IMR-90 (cell line): ENCODE results near the gene SAT1. TPM values are rescaled to one million over a fixed set of nuclear protein-coding genes. Genes with fewer than 3 reads are reported as not detected.

Source experiments
- ATAC-seq: fragments of 200-7000 bp; cut with Tn5 transposase; 2 replicates; pipeline ENCODE4 v1.9.1; 2020; ENCODE audit warnings: low read depth, mild to moderate bottlenecking, moderate library complexity
- Bru-seq: library from RNA; stranded (reverse); fragments of 400-500 nt; gene quantifications from one replicate; lab custom pipeline; 2021; lab: Mats Ljungman, UMichigan
- BruChase-seq, 2 experiments: library from RNA; stranded (reverse); fragments of 400-500 nt; gene quantifications; one replicate each; lab custom pipeline; 2021; lab: Mats Ljungman, UMichigan
- BruUV-seq: library from RNA; stranded (reverse); fragments of 400-500 nt; replicated peaks from 2 replicates; lab custom pipeline; 2021; lab: Mats Ljungman, UMichigan
- CTCF ChIA-PET: fragments of 300-600 bp; formaldehyde crosslinking; extraction: SDS; loops from one replicate; lab custom pipeline; 2021; ENCODE audit warnings: antibody characterized with exemption; lab: Yijun Ruan, JAX
- POLR2A ChIA-PET: fragments of 300-600 bp; sonication (Branson Sonifier 250); formaldehyde crosslinking; loops from one replicate; lab custom pipeline; 2022; ENCODE audit warnings: antibody characterized with exemption; ENCODE audit not compliant: unreplicated experiment; lab: Charles Lee
- DNase-seq: peaks from one replicate; pipeline ENCODE4 v3.0.0; 2013
- H2AFZ ChIP-seq: replicated peaks from 2 replicates; pipeline ENCODE3; 2013; ENCODE audit warnings: low read length, mild to moderate bottlenecking; ENCODE audit not compliant: poor library complexity
- H2AK5ac ChIP-seq: 2 replicates; pipeline ENCODE4 v1.6.1; 2013; ENCODE audit warnings: low read depth, low read length, inconsistent platforms
- H2AK9ac ChIP-seq: replicated peaks from 2 replicates; pipeline ENCODE3; 2013; ENCODE audit warnings: mild to moderate bottlenecking, low read depth, low read length, moderate library complexity; ENCODE audit not compliant: poor library complexity
- H2BK120ac ChIP-seq: 2 replicates; pipeline ENCODE4 v1.6.1; 2013; ENCODE audit warnings: low read depth, low read length, inconsistent platforms
- H2BK15ac ChIP-seq: 3 replicates; pipeline ENCODE4 v1.6.1; 2013; ENCODE audit warnings: low read depth, low read length, inconsistent platforms
- H2BK20ac ChIP-seq: 2 replicates; pipeline ENCODE4 v1.6.1; 2013; ENCODE audit warnings: low read depth, mild to moderate bottlenecking, inconsistent platforms, low read length, moderate library complexity
- H2BK5ac ChIP-seq: 2 replicates; pipeline ENCODE4 v1.6.1; 2013; ENCODE audit warnings: mild to moderate bottlenecking, low read depth, low read length, inconsistent platforms; ENCODE audit not compliant: poor library complexity, severe bottlenecking
- H3K14ac ChIP-seq: replicated peaks from 2 replicates; pipeline ENCODE4 v1.6.1; 2013; ENCODE audit warnings: low read depth, low read length, inconsistent platforms
- H3K18ac ChIP-seq: 2 replicates; pipeline ENCODE4 v1.6.1; 2013; ENCODE audit warnings: low read depth, low read length, control low read depth
- H3K23ac ChIP-seq: 2 replicates; pipeline ENCODE4 v1.6.1; 2013; ENCODE audit warnings: low read depth, low read length, inconsistent platforms
- H3K27ac ChIP-seq: 2 replicates; pipeline ENCODE4 v1.5.1; 2013; ENCODE audit warnings: mild to moderate bottlenecking, control low read depth, low read length; ENCODE audit not compliant: insufficient read depth
- H3K27me3 ChIP-seq: 2 replicates; pipeline ENCODE4 v1.6.1; 2013; ENCODE audit warnings: low read length; ENCODE audit not compliant: control insufficient read depth, insufficient read depth
- H3K36me3 ChIP-seq: 2 replicates; pipeline ENCODE4 v1.6.1; 2013; ENCODE audit warnings: low read length, mixed read lengths; ENCODE audit not compliant: control insufficient read depth, insufficient read depth
- H3K4ac ChIP-seq: 2 replicates; pipeline ENCODE4 v1.6.1; 2013; ENCODE audit warnings: low read depth, low read length, inconsistent platforms
- H3K4me1 ChIP-seq: 2 replicates; pipeline ENCODE4 v1.6.1; 2013; ENCODE audit warnings: low read length, mixed read lengths; ENCODE audit not compliant: control insufficient read depth, insufficient read depth
- H3K4me2 ChIP-seq: 2 replicates; pipeline ENCODE4 v1.6.1; 2013; ENCODE audit warnings: low read depth, mild to moderate bottlenecking, control low read depth, low read length, moderate library complexity
- H3K4me3 ChIP-seq: 2 replicates; pipeline ENCODE4 v1.5.1; 2013; ENCODE audit warnings: low read depth, mild to moderate bottlenecking, control low read depth, low read length, moderate library complexity; ENCODE audit not compliant: insufficient read depth
- H3K56ac ChIP-seq: 2 replicates; pipeline ENCODE4 v1.6.1; 2013; ENCODE audit warnings: low read length, inconsistent platforms; ENCODE audit not compliant: insufficient read depth; ENCODE audit errors: extremely low read depth
- H3K79me1 ChIP-seq, 2 experiments: 2 replicates each; pipeline ENCODE4 v1.6.1; 2013; ENCODE audit warnings: low read length in 2 of 2, inconsistent platforms in 1 of 2, low read depth in 1 of 2
- H3K9ac ChIP-seq: 2 replicates; pipeline ENCODE4 v1.6.1; 2013; ENCODE audit warnings: low read depth, low read length, control low read depth
- H3K9me1 ChIP-seq: 2 replicates; pipeline ENCODE4 v1.6.1; 2013; ENCODE audit warnings: low read length, inconsistent platforms; ENCODE audit not compliant: insufficient read depth
- H3K9me3 ChIP-seq: 2 replicates; pipeline ENCODE4 v1.6.1; 2013; ENCODE audit warnings: low read length; ENCODE audit not compliant: control insufficient read depth, insufficient read depth
- H4K20me1 ChIP-seq: 2 replicates; pipeline ENCODE4 v1.6.1; 2013; ENCODE audit warnings: low read length, inconsistent platforms; ENCODE audit not compliant: insufficient read depth
- H4K5ac ChIP-seq: 2 replicates; pipeline ENCODE4 v1.6.1; 2013; ENCODE audit warnings: mild to moderate bottlenecking, low read depth, low read length, control low read depth
- H4K8ac ChIP-seq, 2 experiments: 2 replicates each; pipeline ENCODE4 v1.6.1; 2013; ENCODE audit warnings: low read depth in 2 of 2, low read length in 2 of 2, control low read depth in 1 of 2, inconsistent platforms in 1 of 2
- H4K91ac ChIP-seq: 2 replicates; pipeline ENCODE4 v1.6.1; 2013; ENCODE audit warnings: low read depth, low read length, inconsistent platforms; ENCODE audit not compliant: insufficient read depth
- CEBPB ChIP-seq: IDR thresholded peaks from 2 replicates; pipeline ENCODE4 v1.6.1; 2012; ENCODE audit warnings: low read depth, low read length, improper control_type of control experiment
- CTCF ChIP-seq: conservative IDR thresholded peaks from 2 replicates; pipeline ENCODE4 v1.5.1; 2012; ENCODE audit warnings: mild to moderate bottlenecking, low read depth, low read length, improper control_type of control experiment
- FOS ChIP-seq: fragments of 150-350 bp; IDR thresholded peaks from 2 replicates; pipeline ENCODE4 v1.6.1; 2016; ENCODE audit warnings: low read depth, low read length
- MAFK ChIP-seq: IDR thresholded peaks from 2 replicates; pipeline ENCODE4 v1.6.1; 2012; ENCODE audit warnings: low read depth, low read length, improper control_type of control experiment
- MAZ ChIP-seq: IDR thresholded peaks from 2 replicates; pipeline ENCODE4 v1.6.1; 2012; ENCODE audit warnings: low read depth, mild to moderate bottlenecking, low read length, improper control_type of control experiment, moderate library complexity, borderline replicate concordance
- MXI1 ChIP-seq: IDR thresholded peaks from 2 replicates; pipeline ENCODE4 v1.6.1; 2012; ENCODE audit warnings: low read depth, mild to moderate bottlenecking, low read length, moderate library complexity, borderline replicate concordance
- NFE2L2 ChIP-seq: fragments of 150-350 bp; IDR thresholded peaks from 2 replicates; pipeline ENCODE4 v1.6.1; 2016; ENCODE audit warnings: low read depth, mild to moderate bottlenecking, low read length
- POLR2A ChIP-seq: IDR thresholded peaks from 2 replicates; pipeline ENCODE4 v1.6.1; 2012; ENCODE audit warnings: mild to moderate bottlenecking, low read depth, low read length
- RAD21 ChIP-seq: IDR thresholded peaks from 2 replicates; pipeline ENCODE4 v1.6.1; 2012; ENCODE audit warnings: low read length, improper control_type of control experiment
- RFX5 ChIP-seq: IDR thresholded peaks from 2 replicates; pipeline ENCODE4 v1.8.0; 2012; ENCODE audit warnings: low read depth, mild to moderate bottlenecking, low read length, moderate library complexity
- SMC3 ChIP-seq: fragments of 150-350 bp; IDR thresholded peaks from 2 replicates; pipeline ENCODE4 v1.6.1; 2016; ENCODE audit warnings: low read depth, mild to moderate bottlenecking, antibody characterized with exemption, low read length, moderate library complexity
- USF2 ChIP-seq: fragments of 150-350 bp; IDR thresholded peaks from 2 replicates; pipeline ENCODE4 v1.6.1; 2017; ENCODE audit warnings: mild to moderate bottlenecking, antibody characterized with exemption, low read length, low read depth
- whole genome bisulfite sequencing, 2 experiments: methylation state at CpG; one replicate each; pipeline versions ENCODE4 v1.1.5 to v1.1.7; 2013; ENCODE audit warnings: missing lambda C conversion rate in 2 of 2; ENCODE audit not compliant: insufficient read length in 1 of 2; ENCODE audit errors: extremely low coverage in 2 of 2; 5-methylcytosine and 5-hydroxymethylcytosine counted together
- dilution Hi-C: fragments of 300-500 bp; cut with HindIII; formaldehyde crosslinking; loops from one replicate; pipeline ENCODE4 v1.14.3; 2018; ENCODE audit warnings: low sequenced_read_pairs; ENCODE audit not compliant: unreplicated experiment
- in situ Hi-C: fragments of 300-500 bp; cut with MboI; formaldehyde crosslinking; loops from 3 replicates; pipeline ENCODE4 v1.14.3; 2019; ENCODE audit warnings: low sequenced_read_pairs, inconsistent platforms, mixed read lengths
- intact Hi-C: fragments of 100-400 bp; cut with micrococcal nuclease; formaldehyde crosslinking; loops from 2 replicates; pipeline ENCODE4 v1.10.0; 2022
- long read RNA-seq: library from polyadenylated mRNA; unstranded; transcript quantifications from one replicate; pipeline ENCODE4 v2.0.0, GENCODE V29; 2021; ENCODE audit not compliant: unreplicated experiment
- polyA plus RNA-seq, 3 experiments: library from polyadenylated mRNA; depleted of rRNA; stranded (reverse); fragments of >200 nt; gene quantifications; 2 replicates each; pipeline ENCODE4 v1.2.3, GENCODE V29; 2012; ENCODE audit warnings: low replicate concordance in 1 of 3
- total RNA-seq: library from RNA; depleted of rRNA; stranded (reverse); fragments of >200 nt; gene quantifications from 2 replicates; pipeline ENCODE4 v1.2.3, GENCODE V29; 2012; rRNA removed

Gene SAT1
- 55.9 and 112 TPM in 2 replicates for total RNA-seq
- polyA plus RNA-seq (2012; rRNA removed) = 92.8 and 99.1 TPM in 2 replicates
- polyA plus RNA-seq (2012; cell fraction: cytosol; rRNA removed) = 19.5 and 34.3 TPM in 2 replicates
- 284 and 1,941 TPM in 2 replicates for polyA plus RNA-seq (2012; cell fraction: nucleus; rRNA removed; ENCODE audit: low replicate concordance)
- Bru-seq, nascent RNA = percentile 87 among the genes with signal in this experiment
- percentile 93 among the genes with signal in this experiment for BruChase-seq, experiment 1, labeled RNA remaining after a 6-hour chase
- BruChase-seq, experiment 2, labeled RNA remaining after a 2-hour chase = percentile 96 among the genes with signal in this experiment
- long read RNA-seq, transcript SAT1-209 (7 exons, 1,135 nt) = minor isoform, 6 of 75 reads
- long read RNA-seq, transcript SAT1-204 (6 exons, 1,065 nt) = major isoform, 29 of 75 reads
- long read RNA-seq, partial matches to known transcripts = 0 of 75 reads
- long read RNA-seq, other reads (novel, unspliced or antisense) = 35 of 75 reads

- no peak within 1 kb of the TSS; the same call in 1 of the 2 replicates for H2BK20ac ChIP-seq
- peak; percentile 91 for DNase-seq
- ChIA-PET POLR2A (interaction anchor here (0.6 to 1.3 kb wide), 5 partner anchors 87 to 120 kb away, joined by 3 to 5 read pairs (median 3); partner anchors contain the start of gene PRDX4), CTCF (interaction anchor here (0.5 to 4.6 kb wide), 5 partner anchors 108 to 118 kb away, joined by 3 to 34 read pairs (median 3); no protein-coding TSS in a partner anchor)
- peak within 1 kb of the TSS; percentile 78 for H4K91ac ChIP-seq
- peak within 1 kb of the TSS; percentile 85; the same call in 1 of the 3 replicates for H2BK15ac ChIP-seq
- 18% methylated on average over 17 of the region's 58 CpGs; no CpG with 5 or more reads in 1 of the 2 experiments for WGBS, 2 experiments
- no peaks in the 10 kb centered on the region for H3K9me3 ChIP-seq
- peak within 1 kb of the TSS; percentile 83 for H2BK120ac ChIP-seq
- H2AK5ac ChIP-seq = peak within 1 kb of the TSS; percentile 45; the same call in 1 of the 2 replicates
- H4K5ac ChIP-seq = peak within 1 kb of the TSS; percentile 41; the same call in 1 of the 2 replicates
- in situ Hi-C loops (loop anchor here (10.0 kb wide), 1 partner anchor 122 kb away; the partner anchor contains the start of genes APOO and CXorf58), intact Hi-C loops (loop anchor here (1.0 to 5.0 kb wide), 3 partner anchors 119 to 269 kb away; partner anchors contain the start of genes EIF2S3 and KLHL15), dilution Hi-C loops (no loop called here)
- peaks cover 3% of the 10 kb centered on the region; the same call in 1 of the 2 replicates for H4K20me1 ChIP-seq
- peak within 1 kb of the TSS; percentile 92 for H3K4ac ChIP-seq
- H3K4me1 ChIP-seq = no peaks in the 10 kb centered on the region; the same call in 1 of the 2 replicates
- H3K4me2 ChIP-seq = peak within 1 kb of the TSS; percentile 97
- no peaks in the 10 kb centered on the region for H3K9me1 ChIP-seq
- no peaks in the 10 kb centered on the region for H3K27me3 ChIP-seq
- H3K36me3 ChIP-seq = peaks cover 2% of the 10 kb centered on the region; the same call in 1 of the 2 replicates
- ATAC-seq = peak; percentile 92
- peak within 1 kb of the TSS; percentile 91 for H2AFZ ChIP-seq
- peak within 1 kb of the TSS; percentile 81 for H3K9ac ChIP-seq
- no TSS peak for BruUV-seq
- H3K27ac ChIP-seq = peak within 1 kb of the TSS; percentile 78
- H2BK5ac ChIP-seq = peak within 1 kb of the TSS; percentile 81
- H4K8ac ChIP-seq = peak within 1 kb of the TSS; percentile 43 to 78; a peak in 2 of 4 replicates
- peak within 1 kb of the TSS; percentile 95 for H3K14ac ChIP-seq
- H3K23ac ChIP-seq = peak within 1 kb of the TSS; percentile 84
- H3K18ac ChIP-seq = peak within 1 kb of the TSS; percentile 54
- peak within 1 kb of the TSS; percentile 86 for H3K56ac ChIP-seq
- H2AK9ac ChIP-seq = peak within 1 kb of the TSS; percentile 95
- H3K79me1 ChIP-seq = peaks cover 0 to 5% of the 10 kb centered on the region in 2 experiments; a peak in 2 of 4 replicates
- H3K4me3 ChIP-seq = peak within 1 kb of the TSS; percentile 74
- TF ChIP-seq CEBPB = no peak
- TF ChIP-seq POLR2A = peak; percentile 100
- TF ChIP-seq MAZ = peak; percentile 88
- no peak for TF ChIP-seq MAFK
- TF ChIP-seq RFX5 = no peak
- peak; percentile 17; the same call in 1 of the 2 replicates for TF ChIP-seq NFE2L2
- peak; percentile 69 for TF ChIP-seq CTCF
- peak; percentile 37; the same call in 1 of the 2 replicates for TF ChIP-seq SMC3
- no peak for TF ChIP-seq FOS
- 0 out of 2 replicates have a peak, but pooled peaks have one; percentile 5 for TF ChIP-seq USF2
- 0 out of 2 replicates have a peak, but pooled peaks have one; percentile 6 for TF ChIP-seq MXI1
- TF ChIP-seq RAD21 = peak; percentile 58
Observed at GRCh38 chrX:23782863-23783588, at the start of gene SAT1. TSS of gene SAT1 (plus strand) at chrX:23783173. CDS start at chrX:23783352, 179 bp downstream.
